ENCODE data around the gene MTURN. TPM values are rescaled to one million over a fixed set of nuclear protein-coding genes. Genes with fewer than 3 reads are reported as not detected.

MTURN gene
- polyA plus RNA-seq, 1 donor (not counting 4 experiments of a cell fraction or from before 2014, with no cell fraction given): 10.8 TPM

DNA sequence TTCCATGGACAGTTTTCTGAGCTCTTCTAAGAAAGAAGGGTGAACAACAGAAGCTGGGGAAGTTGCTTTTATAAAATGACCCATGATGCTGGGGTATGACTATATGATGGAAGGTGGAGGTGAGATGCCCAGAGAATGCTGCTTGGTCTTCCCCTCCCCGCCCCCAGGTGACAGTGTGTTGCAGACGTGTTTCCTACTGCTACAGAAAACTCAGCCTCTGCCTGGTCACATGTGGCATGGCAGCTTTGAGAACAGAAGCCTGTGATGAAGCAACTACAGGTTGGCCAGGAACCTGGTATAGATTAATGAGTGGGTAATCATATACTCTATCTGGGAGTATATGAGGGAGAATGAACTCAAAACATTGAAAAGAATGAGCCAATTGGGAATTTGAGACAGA is 67.1 kb downstream of the MTURN start:
- TF ChIP-seq EZH2 (IDR thresholded peaks at IDR 0.05; ENCODE audit: low read length): no peak
- TF ChIP-seq, protein P1, sequence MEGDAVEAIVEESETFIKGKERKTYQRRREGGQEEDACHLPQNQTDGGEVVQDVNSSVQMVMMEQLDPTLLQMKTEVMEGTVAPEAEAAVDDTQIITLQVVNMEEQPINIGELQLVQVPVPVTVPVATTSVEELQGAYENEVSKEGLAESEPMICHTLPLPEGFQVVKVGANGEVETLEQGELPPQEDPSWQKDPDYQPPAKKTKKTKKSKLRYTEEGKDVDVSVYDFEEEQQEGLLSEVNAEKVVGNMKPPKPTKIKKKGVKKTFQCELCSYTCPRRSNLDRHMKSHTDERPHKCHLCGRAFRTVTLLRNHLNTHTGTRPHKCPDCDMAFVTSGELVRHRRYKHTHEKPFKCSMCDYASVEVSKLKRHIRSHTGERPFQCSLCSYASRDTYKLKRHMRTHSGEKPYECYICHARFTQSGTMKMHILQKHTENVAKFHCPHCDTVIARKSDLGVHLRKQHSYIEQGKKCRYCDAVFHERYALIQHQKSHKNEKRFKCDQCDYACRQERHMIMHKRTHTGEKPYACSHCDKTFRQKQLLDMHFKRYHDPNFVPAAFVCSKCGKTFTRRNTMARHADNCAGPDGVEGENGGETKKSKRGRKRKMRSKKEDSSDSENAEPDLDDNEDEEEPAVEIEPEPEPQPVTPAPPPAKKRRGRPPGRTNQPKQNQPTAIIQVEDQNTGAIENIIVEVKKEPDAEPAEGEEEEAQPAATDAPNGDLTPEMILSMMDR (optimal IDR thresholded peaks at IDR 0.05 in 1 of 3, IDR thresholded peaks at IDR 0.05 in 1 of 3, conservative IDR thresholded peaks at IDR 0.05 in 1 of 3; ENCODE audit: extremely low read depth in 1 of 3, insufficient read depth in 2 of 3, low read length in 3 of 3): no peak
- Histone ChIP-seq H3K27me3 (ENCODE audit: control insufficient read depth, extremely low read depth, insufficient read depth, low read length) (no peaks in the 10 kb centered on the region), H3K9me1 (ENCODE audit: control insufficient read depth, extremely low read depth, insufficient read depth, low read length) (no peaks in the 10 kb centered on the region), H3K79me2 (ENCODE audit: control insufficient read depth, insufficient read depth, low read length) (no peaks in the 10 kb centered on the region), H3K27ac (ENCODE audit: control insufficient read depth, insufficient read depth, low read length) (no peak overlapping the region), H3K36me3 (ENCODE audit: control insufficient read depth in 2 of 2, extremely low read depth in 1 of 2, insufficient read depth in 2 of 2, low read length in 2 of 2) (no peaks in the 10 kb centered on the region), H3K4me3 (ENCODE audit: control insufficient read depth in 2 of 3, extremely low read depth in 1 of 3, insufficient read depth in 2 of 3, low read depth in 1 of 3, low read length in 3 of 3) (no peak overlapping the region), H3K4me1 (ENCODE audit: control insufficient read depth, extremely low read depth, insufficient read depth, low read length) (peaks cover 8% of the 10 kb centered on the region), H4K20me1 (ENCODE audit: control insufficient read depth, extremely low read depth, insufficient read depth, low read length) (no peaks in the 10 kb centered on the region), H2AFZ (ENCODE audit: control insufficient read depth, low read length) (no peak overlapping the region), H3K9ac (ENCODE audit: control insufficient read depth, extremely low read depth, insufficient read depth, low read length) (no peak overlapping the region), H3K4me2 (ENCODE audit: control insufficient read depth, extremely low read depth, insufficient read depth, low read depth, low read length) (no peak overlapping the region), H3K9me3 (ENCODE audit: control insufficient read depth, low read depth, low read length) (no peaks in the 10 kb centered on the region)
- dilution Hi-C loops (cut with MboI; ENCODE audit: extremely low pct_ligation_motif_present, low sequenced_read_pairs): no loop called here
- no peak for FAIRE-seq
- DNase-seq (ENCODE audit: low read depth, low spot score): no peak

GRCh38 chr7:30202671-30203070 is 67.9 kb downstream of the MTURN start:
- no peaks in the 10 kb centered on the region for H3K79me2 ChIP-seq (ENCODE audit: control insufficient read depth, insufficient read depth, low read length)
- no peaks in the 10 kb centered on the region for H3K27me3 ChIP-seq (ENCODE audit: control insufficient read depth, extremely low read depth, insufficient read depth, low read length)
- no peaks in the 10 kb centered on the region for H3K9me1 ChIP-seq (ENCODE audit: control insufficient read depth, extremely low read depth, insufficient read depth, low read length)
- FAIRE-seq (no peak), DNase-seq (ENCODE audit: low read depth, low spot score) (no peak)
- no peak overlapping the region for H3K4me3 ChIP-seq (ENCODE audit: control insufficient read depth in 2 of 3, extremely low read depth in 1 of 3, insufficient read depth in 2 of 3, low read depth in 1 of 3, low read length in 3 of 3)
- H3K9ac ChIP-seq (ENCODE audit: control insufficient read depth, extremely low read depth, insufficient read depth, low read length): no peak overlapping the region
- no peaks in the 10 kb centered on the region for H3K9me3 ChIP-seq (ENCODE audit: control insufficient read depth, low read depth, low read length)
- dilution Hi-C loops (cut with MboI; ENCODE audit: extremely low pct_ligation_motif_present, low sequenced_read_pairs): no loop called here
- TF ChIP-seq, protein P1 (optimal IDR thresholded peaks at IDR 0.05 in 1 of 3, IDR thresholded peaks at IDR 0.05 in 1 of 3, conservative IDR thresholded peaks at IDR 0.05 in 1 of 3; ENCODE audit: extremely low read depth in 1 of 3, insufficient read depth in 2 of 3, low read length in 3 of 3): no peak
- no peak for TF ChIP-seq EZH2 (IDR thresholded peaks at IDR 0.05; ENCODE audit: low read length)
- H3K36me3 ChIP-seq (ENCODE audit: control insufficient read depth in 2 of 2, extremely low read depth in 1 of 2, insufficient read depth in 2 of 2, low read length in 2 of 2): no peaks in the 10 kb centered on the region
- H4K20me1 ChIP-seq (ENCODE audit: control insufficient read depth, extremely low read depth, insufficient read depth, low read length): no peaks in the 10 kb centered on the region
- no peak overlapping the region for H2AFZ ChIP-seq (ENCODE audit: control insufficient read depth, low read length)
- no peak overlapping the region for H3K27ac ChIP-seq (ENCODE audit: control insufficient read depth, insufficient read depth, low read length)
- H3K4me1 ChIP-seq (ENCODE audit: control insufficient read depth, extremely low read depth, insufficient read depth, low read length): peaks cover 10% of the 10 kb centered on the region
- no peak overlapping the region for H3K4me2 ChIP-seq (ENCODE audit: control insufficient read depth, extremely low read depth, insufficient read depth, low read depth, low read length)
